GM23338 (cell line): ENCODE measurements around the gene TMCC1. TPM values are rescaled to one million over a fixed set of nuclear protein-coding genes. Genes with fewer than 3 reads are reported as not detected.
A peak's percentile ranks its signal among the peaks of the same experiment; 100 is the strongest.

Experiments used
- ATAC-seq: fragments of 200-7000 bp; cut with Tn5 transposase; 3 replicates; pipeline ENCODE4 v1.9.1; 2020
- DNase-seq: peaks from one replicate; pipeline ENCODE4 v3.0.0-alpha.2; 2015; ENCODE audit warnings: low spot score
- H2AFZ ChIP-seq: fragments of 200-600 bp; sonication (generic); 2 replicates; pipeline ENCODE4 v1.8.0; 2016; ENCODE audit warnings: antibody characterized with exemption, mild to moderate bottlenecking, moderate library complexity
- H3F3A ChIP-seq: fragments of 200-600 bp; sonication (generic); replicated peaks from 2 replicates; pipeline ENCODE4 v1.8.0; 2017; ENCODE audit warnings: antibody characterized with exemption, mixed run types, low read depth
- H3K27ac ChIP-seq: fragments of 200-600 bp; sonication (generic); 2 replicates; pipeline ENCODE4 v1.6.1; 2016; ENCODE audit warnings: low read depth
- H3K27me3 ChIP-seq: fragments of 200-600 bp; sonication (generic); 2 replicates; pipeline ENCODE4 v1.8.0; 2016; ENCODE audit warnings: mild to moderate bottlenecking, mixed run types, moderate library complexity; ENCODE audit not compliant: insufficient read depth
- H3K36me3 ChIP-seq: fragments of 200-600 bp; sonication (generic); 2 replicates; pipeline ENCODE4 v1.8.0; 2016; ENCODE audit warnings: mild to moderate bottlenecking; ENCODE audit not compliant: insufficient read depth
- H3K4me1 ChIP-seq: fragments of 200-600 bp; sonication (generic); 2 replicates; pipeline ENCODE4 v1.8.0; 2016; ENCODE audit warnings: mild to moderate bottlenecking, moderate library complexity; ENCODE audit not compliant: insufficient read depth
- H3K4me2 ChIP-seq: fragments of 200-600 bp; sonication (generic); 2 replicates; pipeline ENCODE4 v1.7.1; 2017; ENCODE audit warnings: mixed run types
- H3K4me3 ChIP-seq: fragments of 200-600 bp; sonication (generic); 2 replicates; pipeline ENCODE4 v1.6.1; 2016; ENCODE audit warnings: mixed run types
- H3K79me2 ChIP-seq: fragments of 200-600 bp; sonication (generic); replicated peaks from 2 replicates; pipeline ENCODE4 v1.8.0; 2017; ENCODE audit warnings: mild to moderate bottlenecking; ENCODE audit not compliant: insufficient read depth
- H3K9me2 ChIP-seq: fragments of 200-600 bp; sonication (generic); 2 replicates; pipeline ENCODE4 v1.8.0; 2017; ENCODE audit not compliant: insufficient read depth
- H4K20me1 ChIP-seq: fragments of 200-600 bp; sonication (generic); replicated peaks from 2 replicates; pipeline ENCODE4 v1.8.0; 2017; ENCODE audit warnings: mild to moderate bottlenecking; ENCODE audit not compliant: insufficient read depth
- H3K27ac Mint-ChIP-seq: 2 replicates; pipeline ENCODE4 v1.8.0; 2020; ENCODE audit warnings: inconsistent platforms, mild to moderate bottlenecking, moderate library complexity, mixed read lengths
- H3K27me3 Mint-ChIP-seq: 3 replicates; pipeline ENCODE4 v1.8.0; 2022; ENCODE audit warnings: low read depth, mild to moderate bottlenecking, moderate library complexity, mixed read lengths, inconsistent platforms; ENCODE audit not compliant: insufficient read depth, poor library complexity
- H3K36me3 Mint-ChIP-seq: 3 replicates; pipeline ENCODE4 v1.8.0; 2021; ENCODE audit warnings: low read depth, mild to moderate bottlenecking, inconsistent platforms, moderate library complexity, mixed read lengths
- H3K4me1 Mint-ChIP-seq: 3 replicates; pipeline ENCODE4 v1.8.0; 2020; ENCODE audit warnings: mild to moderate bottlenecking, inconsistent platforms, mixed read lengths
- H3K4me3 Mint-ChIP-seq: 3 replicates; pipeline ENCODE4 v1.8.0; 2021; ENCODE audit warnings: moderate library complexity, mild to moderate bottlenecking, inconsistent platforms, mixed read lengths
- H3K9me3 Mint-ChIP-seq: 3 replicates; pipeline ENCODE4 v1.8.0; 2020; ENCODE audit warnings: moderate library complexity, mild to moderate bottlenecking, inconsistent platforms, mixed read lengths
- CREB1 ChIP-seq: fragments of 250-450 bp; sonication (Bioruptor Pico); IDR thresholded peaks from 2 replicates; pipeline ENCODE4 v1.5.0; 2020; ENCODE audit warnings: low read depth, mild to moderate bottlenecking, moderate library complexity
- EZH2 ChIP-seq: fragments of 200-600 bp; sonication (generic); IDR thresholded peaks from one replicate; pipeline ENCODE4 v1.8.0; 2017; ENCODE audit warnings: antibody characterized with exemption, mild to moderate bottlenecking, low read depth; ENCODE audit not compliant: unreplicated experiment
- JUNB ChIP-seq: IDR thresholded peaks from one replicate; pipeline ENCODE4 v1.6.1; 2016; ENCODE audit warnings: antibody characterized with exemption; ENCODE audit not compliant: unreplicated experiment
- STAT1 ChIP-seq: IDR thresholded peaks from one replicate; pipeline ENCODE4 v1.6.1; 2016; ENCODE audit warnings: antibody characterized with exemption; ENCODE audit not compliant: unreplicated experiment
- ZNF114 ChIP-seq: fragments of 250-450 bp; sonication (Bioruptor Pico); IDR thresholded peaks from 2 replicates; pipeline ENCODE4 v1.5.0; 2020; ENCODE audit warnings: mild to moderate bottlenecking, moderate library complexity
- ZNF331 ChIP-seq: fragments of 250-450 bp; sonication (Bioruptor Pico); IDR thresholded peaks from 2 replicates; pipeline ENCODE4 v1.5.0; 2020; ENCODE audit warnings: low read depth, mild to moderate bottlenecking, moderate library complexity
- polyA plus RNA-seq: library from polyadenylated mRNA; unstranded; fragments of >200 nt; fragmentation: Nextera tagmentation; extraction: Ambion mirVana; gene quantifications from 2 replicates; pipeline ENCODE4 v1.2.1, GENCODE V29; 2016
- total RNA-seq: library from RNA; depleted of rRNA; stranded (reverse); fragments of >200 nt; shearing (Covaris generic); gene quantifications from 2 replicates; pipeline ENCODE4 v1.2.3, GENCODE V29; 2014
- TF ChIP-seq, protein P1 (sequence below): fragments of 250-450 bp; sonication (Bioruptor Pico); IDR thresholded peaks from 2 replicates; pipeline ENCODE4 v1.5.0; 2020; ENCODE audit warnings: mild to moderate bottlenecking, moderate library complexity
- TF ChIP-seq, protein P2 (sequence below): IDR thresholded peaks from 2 replicates; pipeline ENCODE4 v1.6.1; 2016; ENCODE audit warnings: antibody characterized with exemption

Gene TMCC1
- total and polyA plus RNA-seq, 2 experiments from 2014 or later: 8.2 to 18.4 TPM

DNA sequence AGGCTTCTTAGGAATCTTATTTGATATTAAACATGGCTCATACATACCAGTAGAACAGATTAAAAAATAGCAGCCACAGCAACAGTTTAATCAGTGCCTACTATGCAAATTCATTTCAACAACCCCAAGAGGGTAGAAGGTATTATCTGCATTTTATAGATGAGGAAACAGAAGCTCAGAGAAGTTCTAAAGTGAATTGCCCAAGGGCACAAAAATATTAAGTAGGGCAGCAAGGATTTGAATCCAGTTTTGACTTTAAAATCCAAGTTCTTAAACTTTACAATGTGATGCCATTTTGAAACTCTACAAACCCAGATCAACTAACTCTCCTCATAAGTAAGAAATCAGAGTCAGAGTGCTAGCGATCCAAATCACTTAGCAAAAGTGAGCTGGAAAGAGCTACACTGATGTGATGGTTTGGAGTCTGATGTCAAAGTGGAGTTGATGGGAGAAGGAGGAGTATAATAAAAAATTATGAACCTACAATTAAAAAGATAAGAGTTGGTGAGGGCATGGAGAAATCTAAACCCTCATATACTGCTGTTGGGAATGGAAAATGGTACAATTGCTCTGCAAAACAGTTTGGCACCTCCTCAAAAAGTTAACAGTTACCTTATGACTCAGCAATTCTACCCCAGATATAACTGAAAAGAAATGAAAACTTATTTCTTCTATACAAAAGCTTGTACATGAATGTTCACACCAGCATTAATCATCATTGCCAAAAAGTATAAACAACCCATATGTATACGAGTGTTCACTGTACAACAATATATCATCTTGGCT is 236.1 kb downstream of the TMCC1 start:
- H3K4me1 ChIP-seq: peaks cover 10% of the 10 kb centered on the region
- no peaks in the 10 kb centered on the region for H3K27me3 Mint-ChIP-seq
- H3K27ac ChIP-seq: 0 out of 2 replicates have a peak overlapping the region, but pooled peaks have one; percentile 34
- H3K4me3 ChIP-seq: no peak overlapping the region
- peaks cover 3% of the 10 kb centered on the region; the same call in 2 of the 3 replicates for H3K36me3 Mint-ChIP-seq
- H3K27ac Mint-ChIP-seq: peak overlapping the region; percentile 76; the same call in 1 of the 2 replicates
- no peaks in the 10 kb centered on the region for H4K20me1 ChIP-seq
- ATAC-seq (no peak), DNase-seq (no peak)
- no peaks in the 10 kb centered on the region for H3K27me3 ChIP-seq
- no peak overlapping the region for H3K4me2 ChIP-seq
- no peaks in the 10 kb centered on the region for H3K9me3 Mint-ChIP-seq
- no peak overlapping the region for H3K4me3 Mint-ChIP-seq
- no peaks in the 10 kb centered on the region for H3K36me3 ChIP-seq
- no peak overlapping the region for H2AFZ ChIP-seq
- TF ChIP-seq CREB1 (CRISPR knock-in tag) (no peak), ZNF114 (CRISPR knock-in tag) (no peak), EZH2 (no peak), STAT1 (no peak), ZNF331 (no peak), JUNB (no peak)
- TF ChIP-seq, protein P1, sequence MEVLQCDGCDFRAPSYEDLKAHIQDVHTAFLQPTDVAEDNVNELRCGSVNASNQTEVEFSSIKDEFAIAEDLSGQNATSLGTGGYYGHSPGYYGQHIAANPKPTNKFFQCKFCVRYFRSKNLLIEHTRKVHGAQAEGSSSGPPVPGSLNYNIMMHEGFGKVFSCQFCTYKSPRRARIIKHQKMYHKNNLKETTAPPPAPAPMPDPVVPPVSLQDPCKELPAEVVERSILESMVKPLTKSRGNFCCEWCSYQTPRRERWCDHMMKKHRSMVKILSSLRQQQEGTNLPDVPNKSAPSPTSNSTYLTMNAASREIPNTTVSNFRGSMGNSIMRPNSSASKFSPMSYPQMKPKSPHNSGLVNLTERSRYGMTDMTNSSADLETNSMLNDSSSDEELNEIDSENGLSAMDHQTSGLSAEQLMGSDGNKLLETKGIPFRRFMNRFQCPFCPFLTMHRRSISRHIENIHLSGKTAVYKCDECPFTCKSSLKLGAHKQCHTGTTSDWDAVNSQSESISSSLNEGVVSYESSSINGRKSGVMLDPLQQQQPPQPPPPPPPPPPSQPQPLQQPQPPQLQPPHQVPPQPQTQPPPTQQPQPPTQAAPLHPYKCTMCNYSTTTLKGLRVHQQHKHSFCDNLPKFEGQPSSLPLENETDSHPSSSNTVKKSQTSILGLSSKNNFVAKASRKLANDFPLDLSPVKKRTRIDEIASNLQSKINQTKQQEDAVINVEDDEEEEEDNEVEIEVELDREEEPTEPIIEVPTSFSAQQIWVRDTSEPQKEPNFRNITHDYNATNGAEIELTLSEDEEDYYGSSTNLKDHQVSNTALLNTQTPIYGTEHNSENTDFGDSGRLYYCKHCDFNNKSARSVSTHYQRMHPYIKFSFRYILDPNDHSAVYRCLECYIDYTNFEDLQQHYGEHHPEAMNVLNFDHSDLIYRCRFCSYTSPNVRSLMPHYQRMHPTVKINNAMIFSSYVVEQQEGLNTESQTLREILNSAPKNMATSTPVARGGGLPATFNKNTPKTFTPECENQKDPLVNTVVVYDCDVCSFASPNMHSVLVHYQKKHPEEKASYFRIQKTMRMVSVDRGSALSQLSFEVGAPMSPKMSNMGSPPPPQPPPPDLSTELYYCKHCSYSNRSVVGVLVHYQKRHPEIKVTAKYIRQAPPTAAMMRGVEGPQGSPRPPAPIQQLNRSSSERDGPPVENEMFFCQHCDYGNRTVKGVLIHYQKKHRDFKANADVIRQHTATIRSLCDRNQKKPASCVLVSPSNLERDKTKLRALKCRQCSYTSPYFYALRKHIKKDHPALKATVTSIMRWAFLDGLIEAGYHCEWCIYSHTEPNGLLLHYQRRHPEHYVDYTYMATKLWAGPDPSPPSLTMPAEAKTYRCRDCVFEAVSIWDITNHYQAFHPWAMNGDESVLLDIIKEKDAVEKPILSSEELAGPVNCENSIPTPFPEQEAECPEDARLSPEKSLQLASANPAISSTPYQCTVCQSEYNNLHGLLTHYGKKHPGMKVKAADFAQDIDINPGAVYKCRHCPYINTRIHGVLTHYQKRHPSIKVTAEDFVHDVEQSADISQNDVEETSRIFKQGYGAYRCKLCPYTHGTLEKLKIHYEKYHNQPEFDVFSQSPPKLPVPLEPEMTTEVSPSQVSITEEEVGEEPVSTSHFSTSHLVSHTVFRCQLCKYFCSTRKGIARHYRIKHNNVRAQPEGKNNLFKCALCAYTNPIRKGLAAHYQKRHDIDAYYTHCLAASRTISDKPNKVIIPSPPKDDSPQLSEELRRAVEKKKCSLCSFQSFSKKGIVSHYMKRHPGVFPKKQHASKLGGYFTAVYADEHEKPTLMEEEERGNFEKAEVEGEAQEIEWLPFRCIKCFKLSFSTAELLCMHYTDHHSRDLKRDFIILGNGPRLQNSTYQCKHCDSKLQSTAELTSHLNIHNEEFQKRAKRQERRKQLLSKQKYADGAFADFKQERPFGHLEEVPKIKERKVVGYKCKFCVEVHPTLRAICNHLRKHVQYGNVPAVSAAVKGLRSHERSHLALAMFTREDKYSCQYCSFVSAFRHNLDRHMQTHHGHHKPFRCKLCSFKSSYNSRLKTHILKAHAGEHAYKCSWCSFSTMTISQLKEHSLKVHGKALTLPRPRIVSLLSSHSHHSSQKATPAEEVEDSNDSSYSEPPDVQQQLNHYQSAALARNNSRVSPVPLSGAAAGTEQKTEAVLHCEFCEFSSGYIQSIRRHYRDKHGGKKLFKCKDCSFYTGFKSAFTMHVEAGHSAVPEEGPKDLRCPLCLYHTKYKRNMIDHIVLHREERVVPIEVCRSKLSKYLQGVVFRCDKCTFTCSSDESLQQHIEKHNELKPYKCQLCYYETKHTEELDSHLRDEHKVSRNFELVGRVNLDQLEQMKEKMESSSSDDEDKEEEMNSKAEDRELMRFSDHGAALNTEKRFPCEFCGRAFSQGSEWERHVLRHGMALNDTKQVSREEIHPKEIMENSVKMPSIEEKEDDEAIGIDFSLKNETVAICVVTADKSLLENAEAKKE (CRISPR knock-in tag): no peak
- TF ChIP-seq, protein P2, sequence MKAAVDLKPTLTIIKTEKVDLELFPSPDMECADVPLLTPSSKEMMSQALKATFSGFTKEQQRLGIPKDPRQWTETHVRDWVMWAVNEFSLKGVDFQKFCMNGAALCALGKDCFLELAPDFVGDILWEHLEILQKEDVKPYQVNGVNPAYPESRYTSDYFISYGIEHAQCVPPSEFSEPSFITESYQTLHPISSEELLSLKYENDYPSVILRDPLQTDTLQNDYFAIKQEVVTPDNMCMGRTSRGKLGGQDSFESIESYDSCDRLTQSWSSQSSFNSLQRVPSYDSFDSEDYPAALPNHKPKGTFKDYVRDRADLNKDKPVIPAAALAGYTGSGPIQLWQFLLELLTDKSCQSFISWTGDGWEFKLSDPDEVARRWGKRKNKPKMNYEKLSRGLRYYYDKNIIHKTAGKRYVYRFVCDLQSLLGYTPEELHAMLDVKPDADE: no peak
- peaks cover 24% of the 10 kb centered on the region; the same call in 2 of the 3 replicates for H3K4me1 Mint-ChIP-seq
- no peaks in the 10 kb centered on the region for H3K79me2 ChIP-seq
- H3K9me2 ChIP-seq: no peaks in the 10 kb centered on the region
- H3F3A ChIP-seq: no peaks in the 10 kb centered on the region
